Stimulated activated CD4-positive, alpha-beta T cell treated with anti-CD3 and anti-CD28 coated beads, Interleukin-2, amount 100 ng/mL, for 4 hours (primary cell): ENCODE data around the gene ZFP36L1.
A peak's percentile ranks its signal among the peaks of the same experiment; 100 is the strongest.
"Not testable (repeated sequence)": the region's sequence is repeated elsewhere in the genome, so short reads cannot be mapped to it uniquely, and the experiment has no call there.

Experiments used
- DNase-seq: peaks from one replicate; pipeline ENCODE4 v3.0.0-alpha.2; 2020; ENCODE audit warnings: low read depth

ZFP36L1 gene

DNA sequence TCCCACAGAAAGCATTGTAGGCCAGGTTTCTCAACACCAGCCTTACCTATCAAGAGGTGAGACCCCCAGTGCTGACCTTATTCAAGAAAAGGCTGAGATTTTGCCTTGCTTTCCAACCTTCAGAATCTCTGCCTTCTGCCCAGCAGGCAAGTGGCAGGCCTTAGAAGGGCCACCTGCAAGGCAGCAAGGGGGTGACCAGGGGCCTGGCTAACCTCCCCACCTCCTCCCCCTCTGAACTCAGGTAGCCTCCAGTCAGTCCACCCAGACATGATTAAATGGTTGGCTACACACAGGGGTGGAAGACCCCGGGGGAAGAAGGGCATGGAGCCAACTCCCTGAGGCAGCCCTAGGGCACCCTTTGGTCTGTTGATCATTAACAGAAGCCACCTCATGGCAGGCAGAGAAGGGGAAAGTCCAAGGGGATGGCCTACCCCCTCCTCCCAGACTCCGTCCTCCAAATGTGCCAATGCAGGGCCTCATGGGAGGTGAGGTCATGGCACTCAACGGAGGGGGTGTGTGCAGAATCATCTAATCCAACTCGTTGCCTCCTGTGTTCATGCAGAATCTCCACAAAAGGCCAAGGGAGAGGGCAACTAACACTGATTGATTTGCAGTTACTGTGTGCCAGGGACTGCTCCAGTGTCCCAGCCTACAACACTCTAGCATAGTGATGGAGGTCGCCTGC, 8.5 kb downstream of the ZFP36L1 start:
- DNase-seq: no peak

DNA sequence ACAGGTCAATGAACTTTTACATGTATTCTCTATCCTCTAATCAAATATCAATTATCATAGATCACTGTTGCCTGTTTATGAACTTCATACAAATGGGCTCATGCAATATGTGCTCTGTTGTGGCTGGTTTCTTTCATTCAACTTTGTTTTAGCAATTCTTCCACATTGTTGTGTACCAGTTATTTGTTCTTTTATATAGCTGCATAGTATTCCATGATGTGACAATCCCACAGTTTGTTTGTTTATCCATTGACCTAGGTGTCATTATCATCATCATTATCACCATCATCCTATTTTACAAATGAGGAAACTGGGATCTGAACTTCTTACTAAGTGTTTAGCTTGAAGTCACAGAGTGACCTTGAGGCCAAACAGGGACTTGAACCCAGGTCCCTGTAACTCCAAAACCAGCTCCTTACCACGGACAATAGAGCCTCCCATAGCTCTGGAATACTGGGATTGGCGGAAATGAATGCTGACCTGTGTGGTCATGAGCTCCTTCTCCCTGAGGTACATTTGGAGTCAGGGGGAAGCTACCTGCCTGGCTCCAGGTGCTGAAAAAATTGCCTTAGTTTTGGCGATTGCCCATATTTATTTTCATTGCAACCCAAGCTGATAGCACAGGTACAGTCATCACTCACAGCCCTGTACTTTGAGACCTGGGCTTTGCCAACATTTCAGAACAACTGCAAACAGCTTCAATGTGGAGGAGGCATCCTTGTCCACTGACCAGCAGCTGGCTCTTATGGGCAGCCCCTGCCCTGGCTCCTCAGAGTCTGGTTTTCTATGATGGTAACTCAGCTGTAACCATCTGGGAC, 9.2 kb downstream of the ZFP36L1 start:
- no peak for DNase-seq

DNA sequence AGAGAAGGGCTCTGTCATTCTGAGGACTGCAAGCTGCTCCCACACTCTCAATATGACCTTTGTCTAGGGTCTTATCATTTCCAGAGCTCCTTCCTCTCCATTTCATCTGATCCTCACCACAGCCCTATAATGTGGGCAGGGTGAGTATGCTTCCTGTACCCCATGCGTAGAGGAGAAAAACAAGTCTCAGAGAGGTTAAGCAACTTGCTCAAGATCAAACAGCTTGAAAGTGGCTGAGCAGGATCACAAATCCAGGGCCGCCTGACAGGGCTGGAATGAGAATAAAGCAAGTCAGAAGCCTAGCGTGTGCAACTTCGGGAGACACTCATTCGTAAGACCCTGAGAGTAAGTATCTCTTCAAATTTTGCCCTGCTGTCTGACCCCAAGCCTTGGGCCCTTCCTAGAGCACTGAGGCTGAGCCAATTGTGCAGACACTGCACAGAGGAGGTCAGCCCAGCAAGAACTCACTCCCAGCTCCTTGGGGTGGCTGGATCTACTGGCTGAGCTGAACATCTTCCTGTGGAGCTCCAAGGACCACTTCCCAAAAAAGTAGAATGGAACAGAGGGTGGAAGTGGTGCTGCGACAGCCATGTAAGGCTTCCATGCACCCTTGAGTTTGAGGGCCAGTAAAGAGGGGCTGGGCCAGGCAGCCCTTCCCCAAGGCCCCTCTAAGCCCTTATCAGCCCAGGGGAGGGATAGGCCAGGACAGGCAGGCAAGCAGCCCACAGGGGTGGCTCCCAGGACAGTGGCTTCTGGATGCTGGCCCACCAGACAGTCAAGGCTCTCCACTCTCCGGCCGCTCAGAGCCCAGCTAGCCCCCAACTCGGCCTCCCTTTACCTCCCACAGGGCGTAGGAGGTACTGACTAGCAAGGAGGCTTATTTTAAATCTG, 10.5 kb downstream of the ZFP36L1 start:
- DNase-seq: peak; percentile 46

DNA sequence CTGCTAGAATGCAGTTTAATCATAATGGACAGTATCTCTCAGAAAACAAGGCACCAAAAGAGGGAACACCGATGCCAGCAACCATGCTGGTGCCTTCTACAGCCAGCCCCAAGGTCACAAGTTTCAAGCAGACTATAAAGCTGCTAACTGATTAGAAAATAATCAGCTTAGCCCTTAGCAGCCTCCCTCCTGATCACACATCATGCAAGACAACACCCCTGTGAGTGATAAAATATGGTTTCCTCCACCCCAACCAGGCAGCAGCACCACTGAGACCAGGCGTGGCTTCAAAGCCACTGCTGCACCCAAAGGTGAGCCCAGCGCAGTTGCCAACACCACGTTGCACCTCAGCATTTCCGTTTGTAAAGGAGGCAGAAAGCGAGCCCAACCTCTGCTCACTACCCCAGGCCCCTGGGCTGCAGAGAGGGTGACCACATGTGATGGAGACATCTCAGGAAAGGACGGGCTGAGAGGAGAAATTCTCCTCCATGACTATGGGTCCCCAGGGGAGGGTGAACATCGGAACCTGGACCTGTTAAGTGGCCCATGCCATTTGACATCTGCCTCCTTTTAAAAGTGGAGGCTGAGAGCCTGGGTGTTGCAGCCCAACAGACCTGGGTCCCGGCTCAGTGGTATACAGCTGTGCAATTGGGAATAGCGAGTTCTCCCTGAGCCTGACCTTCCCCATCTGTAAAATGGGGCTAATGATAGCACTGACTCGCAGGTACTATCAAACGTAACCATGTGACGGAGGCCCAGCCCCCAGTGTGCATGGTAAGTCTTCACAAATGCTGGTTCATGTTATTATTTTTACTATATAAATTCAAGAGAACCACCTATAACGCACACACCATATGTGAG, 11.5 kb downstream of the ZFP36L1 start:
- no peak for DNase-seq

DNA sequence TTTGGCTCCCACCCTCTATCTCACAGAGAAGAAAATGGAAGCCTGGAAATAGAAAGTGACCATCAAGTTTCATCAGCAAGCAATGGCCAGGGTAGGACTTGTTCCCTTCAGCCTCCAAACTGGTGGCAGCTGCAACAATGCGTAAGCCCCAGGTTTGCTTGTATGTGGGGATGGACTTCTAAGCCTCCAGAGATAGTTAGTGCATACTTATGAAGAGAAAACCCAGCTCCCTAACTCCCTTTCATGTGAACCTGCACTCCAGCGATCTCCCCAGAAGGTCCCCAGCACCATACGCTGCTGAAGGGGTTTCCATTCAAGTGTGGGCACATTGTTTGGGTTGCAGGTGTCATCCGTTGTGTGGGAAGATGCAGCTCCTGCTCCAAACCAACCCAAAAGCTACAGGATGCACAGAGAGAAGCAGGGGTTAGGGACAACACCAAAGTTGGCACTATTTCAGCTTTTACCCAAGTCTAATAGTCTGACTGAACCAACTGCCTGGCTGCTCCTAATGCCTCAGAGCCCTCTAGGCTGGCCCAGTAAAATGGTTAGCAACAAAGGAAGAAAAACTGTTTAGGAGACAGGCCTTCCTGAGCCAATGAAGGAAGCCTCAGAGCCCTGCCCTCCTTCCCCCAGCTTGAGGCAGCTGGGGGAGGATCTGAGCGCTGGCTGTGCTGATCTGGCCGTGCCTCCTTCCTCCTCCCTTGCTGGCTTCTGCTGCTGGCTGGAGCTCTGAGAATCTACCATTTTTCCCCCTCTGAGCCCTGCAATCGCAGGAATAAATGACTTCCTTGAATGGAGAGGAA, 12.3 kb downstream of the ZFP36L1 start:
- DNase-seq: no peak

DNA sequence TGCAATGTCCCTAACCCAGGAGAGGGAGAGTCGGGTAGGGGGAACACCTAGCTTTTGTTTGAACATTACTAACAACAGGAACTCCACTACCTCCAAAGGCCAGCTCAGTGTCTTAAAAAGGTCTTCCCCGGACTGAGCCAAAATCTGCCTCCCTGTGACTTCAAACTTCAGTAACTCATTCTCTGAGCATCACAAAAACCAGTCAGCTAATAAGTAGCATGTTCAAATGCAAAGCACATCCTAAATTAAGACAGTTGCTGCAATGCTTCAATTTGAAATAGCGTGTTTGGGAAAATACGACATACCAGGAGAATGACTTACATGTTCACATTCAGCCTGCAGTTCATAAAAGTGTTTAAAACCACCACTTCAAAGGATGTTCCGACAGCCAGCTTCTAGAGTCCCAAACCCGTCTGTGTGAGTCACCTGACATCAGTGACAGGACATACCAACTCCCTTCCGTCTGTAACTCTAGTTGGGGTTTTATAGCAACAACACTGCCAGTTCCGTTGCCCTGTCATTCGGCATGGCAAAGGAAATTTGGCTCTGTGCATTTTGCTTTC, 13.0 kb downstream of the ZFP36L1 start:
- DNase-seq: peak; percentile 55

DNA sequence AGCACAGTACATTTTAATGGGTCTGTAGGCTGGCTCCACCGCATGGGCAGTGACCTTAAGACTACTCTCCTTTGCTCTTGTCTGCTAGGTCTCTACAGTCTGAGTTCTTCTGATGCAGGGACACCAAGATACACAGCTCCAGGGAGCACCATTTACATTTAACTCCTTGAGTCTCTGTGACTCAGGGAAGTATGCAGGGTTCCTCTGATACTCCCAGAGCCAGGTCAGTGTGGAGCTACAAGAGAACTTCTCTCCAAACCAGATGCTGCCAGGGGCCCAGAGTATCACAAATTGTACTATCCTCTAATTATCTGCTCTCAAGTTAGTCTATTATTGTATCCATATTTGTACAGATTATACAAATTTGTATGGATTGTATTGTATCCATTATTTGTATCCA, 15.2 kb downstream of the ZFP36L1 start:
- DNase-seq: no peak

DNA sequence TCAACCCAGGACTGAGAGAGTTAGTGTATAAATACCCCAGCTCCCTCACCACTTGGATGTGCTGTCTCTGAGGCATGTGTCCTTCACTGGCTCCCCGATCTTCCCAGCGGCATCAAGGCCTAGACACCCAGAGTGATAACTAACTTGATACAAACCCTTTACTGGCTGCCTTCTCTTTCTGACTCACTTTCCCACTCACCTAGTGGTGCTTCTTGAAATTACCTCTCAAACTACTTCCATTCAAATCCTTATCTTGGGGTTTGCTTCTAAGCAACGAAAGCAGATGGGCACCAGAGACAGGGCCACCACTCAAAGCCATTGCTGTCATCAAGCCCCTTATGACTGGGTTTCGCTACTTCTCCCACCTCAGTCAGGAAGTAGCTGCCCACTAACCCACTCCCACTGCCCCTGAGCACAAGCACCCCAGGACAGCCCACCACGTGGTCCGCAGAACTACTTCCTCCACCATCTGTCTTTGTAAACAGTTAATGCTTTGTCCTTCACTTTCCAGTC, 17.2 kb downstream of the ZFP36L1 start:
- DNase-seq: no peak

DNA sequence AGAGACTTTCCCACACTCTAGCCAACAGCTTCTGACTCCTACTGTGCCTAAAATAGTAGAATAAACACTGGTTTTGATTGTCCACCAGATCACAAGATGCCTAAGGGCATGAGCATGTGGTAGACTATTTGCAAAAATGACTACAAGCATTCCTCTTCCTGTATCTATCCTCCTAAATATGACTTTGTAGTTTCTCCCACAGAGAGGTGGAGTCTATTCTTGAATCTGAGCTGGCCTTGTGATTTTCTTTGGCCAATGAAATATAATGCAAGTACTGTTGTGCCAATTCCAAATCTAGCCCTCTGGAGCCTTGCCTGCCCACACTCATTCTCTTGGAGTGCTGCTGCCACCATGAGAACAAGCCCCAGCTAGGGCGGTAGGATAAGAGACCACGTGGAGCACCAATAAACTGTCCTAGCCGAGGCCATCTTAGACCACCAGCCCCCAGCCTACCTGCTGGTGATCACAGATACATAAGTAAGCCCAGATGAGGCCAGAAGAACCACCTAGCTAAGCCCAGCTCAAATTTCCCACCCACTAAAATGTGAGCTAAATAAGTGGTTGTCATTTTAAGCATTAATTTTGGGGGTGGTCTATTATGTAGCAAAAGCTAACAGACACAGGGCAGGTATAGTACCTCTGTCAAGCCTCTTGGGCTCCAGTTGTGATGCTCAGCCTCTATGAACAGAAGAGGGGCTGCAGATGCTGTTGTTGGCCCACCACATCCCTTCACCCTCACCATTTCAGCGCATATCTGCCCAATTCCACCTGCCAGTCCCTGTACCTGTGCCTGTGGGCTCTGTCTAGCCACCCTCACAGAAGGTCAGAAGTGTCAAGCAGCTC, 17.9 kb downstream of the ZFP36L1 start:
- no peak for DNase-seq

DNA sequence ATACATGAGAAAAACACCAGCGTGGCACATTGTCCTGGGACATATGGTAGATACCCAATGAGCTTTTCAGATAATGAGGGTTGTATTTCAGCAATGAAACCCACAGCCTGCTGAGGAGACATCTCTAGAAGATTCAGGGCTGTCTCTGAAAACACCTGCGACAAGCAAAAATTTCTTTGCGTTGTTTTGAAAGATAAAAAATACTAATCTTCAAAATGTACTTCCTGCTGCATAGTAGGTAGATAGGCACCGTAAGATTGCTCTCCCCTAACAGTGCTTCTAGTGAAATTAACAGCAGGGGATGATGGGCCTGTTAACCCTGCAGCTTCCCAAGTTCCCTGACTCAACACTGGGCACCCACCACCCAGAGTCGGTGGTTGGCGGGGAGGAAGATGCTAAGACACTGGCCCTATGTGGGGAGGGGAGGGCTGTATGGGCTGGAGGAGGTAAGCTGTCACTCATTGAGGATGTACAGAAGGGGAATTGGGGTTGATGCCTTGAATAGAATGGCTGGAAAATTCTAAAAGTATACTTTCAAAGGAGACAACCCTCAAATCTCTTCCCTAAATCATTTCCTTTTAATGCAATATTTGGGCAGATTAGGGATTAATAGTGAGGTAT, 20.0 kb downstream of the ZFP36L1 start:
- DNase-seq: no peak

DNA sequence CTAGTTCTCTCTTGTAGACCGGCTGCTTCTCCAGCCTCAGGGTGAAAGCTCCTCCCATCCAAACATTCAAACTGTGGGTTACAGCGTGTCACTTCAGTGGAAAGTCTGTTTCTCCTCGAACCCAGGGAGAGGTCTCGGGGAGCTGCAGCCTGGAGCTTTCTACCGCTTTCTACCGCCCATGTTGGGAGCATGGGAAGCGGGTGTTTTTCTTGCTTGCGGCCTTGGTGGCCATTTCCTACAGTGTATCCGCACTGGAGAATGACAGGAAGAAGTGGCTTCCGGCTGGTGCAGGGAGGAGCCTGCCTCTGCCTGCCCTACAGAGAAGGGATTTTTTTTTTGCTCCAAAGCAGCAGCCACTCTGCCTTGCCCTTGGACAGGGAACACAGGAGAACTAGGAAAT, 21.2 kb downstream of the ZFP36L1 start:
- DNase-seq: no peak

DNA sequence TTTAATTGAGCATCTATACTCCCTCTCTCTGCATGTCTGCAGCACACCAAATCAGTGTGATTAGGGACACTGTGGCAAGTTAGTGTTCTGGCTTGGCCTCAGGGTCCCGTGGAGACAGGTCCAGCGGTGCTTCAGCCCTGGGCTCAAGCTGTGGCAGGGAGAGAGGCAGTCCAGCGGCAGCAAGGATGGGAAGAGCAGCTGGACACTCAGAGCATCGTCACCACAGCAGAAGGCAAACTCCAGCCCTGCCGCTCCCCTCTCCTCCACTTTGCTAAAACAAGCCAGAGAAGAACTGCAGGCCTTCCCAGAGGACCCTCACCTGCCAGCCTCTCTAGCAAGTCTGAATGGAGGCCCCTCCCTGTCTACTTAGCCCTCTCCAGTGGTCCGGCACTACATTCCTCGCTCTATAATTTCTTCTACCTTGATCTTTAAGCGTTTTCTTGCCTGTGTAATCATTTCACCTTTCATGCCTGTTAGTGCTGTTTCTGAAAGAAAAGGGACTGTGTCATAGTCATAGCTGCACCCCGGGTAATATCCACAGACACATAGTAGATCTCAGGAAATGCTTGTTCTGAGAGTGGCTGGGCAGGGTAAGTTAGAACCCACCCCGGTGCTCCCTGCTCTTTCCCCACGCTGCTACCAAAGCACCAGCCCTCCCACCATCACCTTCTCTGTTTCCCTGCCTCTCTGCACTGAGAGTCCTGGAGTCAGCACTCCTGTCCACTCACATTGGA, 22.1 kb downstream of the ZFP36L1 start:
- no peak for DNase-seq

DNA sequence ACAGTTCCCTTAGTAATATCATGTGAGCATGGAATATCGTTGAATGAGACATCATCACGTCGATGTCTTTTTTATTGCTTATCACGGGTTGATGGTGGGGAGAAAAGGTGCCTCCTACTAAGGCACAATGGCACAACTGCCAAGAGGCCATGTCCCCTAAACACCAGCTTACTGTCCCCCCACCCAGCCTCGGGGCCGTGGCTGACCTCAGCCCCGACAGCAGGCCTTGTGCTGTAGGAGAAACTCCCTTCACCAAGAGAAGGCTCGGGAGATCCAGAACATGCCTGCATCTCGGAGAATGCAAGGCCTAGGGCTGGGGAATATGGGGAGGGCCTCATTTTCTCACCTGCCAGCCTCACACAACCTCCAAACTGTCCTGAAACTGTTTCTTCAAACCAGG, 22.8 kb downstream of the ZFP36L1 start:
- no peak for DNase-seq

DNA sequence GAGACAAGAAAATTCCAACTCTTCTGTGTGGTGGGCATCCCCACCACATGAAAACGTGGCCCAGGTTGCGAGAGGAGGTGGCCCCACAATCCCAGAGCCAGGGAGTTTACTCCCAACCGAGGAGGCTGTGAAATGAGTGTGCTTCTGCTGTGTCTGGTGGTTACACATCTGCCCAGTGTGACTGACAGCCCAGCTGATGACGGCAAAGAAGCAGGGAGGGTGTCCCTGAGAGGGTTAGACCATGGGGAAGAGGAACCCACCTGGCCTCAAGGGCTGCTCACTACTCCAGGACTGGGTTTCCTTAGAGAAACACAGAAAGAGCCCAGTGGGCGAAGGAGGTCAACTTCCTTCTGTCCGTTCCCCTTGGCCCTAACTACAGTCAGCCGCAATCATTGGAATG, 24.6 kb downstream of the ZFP36L1 start:
- no peak for DNase-seq

DNA sequence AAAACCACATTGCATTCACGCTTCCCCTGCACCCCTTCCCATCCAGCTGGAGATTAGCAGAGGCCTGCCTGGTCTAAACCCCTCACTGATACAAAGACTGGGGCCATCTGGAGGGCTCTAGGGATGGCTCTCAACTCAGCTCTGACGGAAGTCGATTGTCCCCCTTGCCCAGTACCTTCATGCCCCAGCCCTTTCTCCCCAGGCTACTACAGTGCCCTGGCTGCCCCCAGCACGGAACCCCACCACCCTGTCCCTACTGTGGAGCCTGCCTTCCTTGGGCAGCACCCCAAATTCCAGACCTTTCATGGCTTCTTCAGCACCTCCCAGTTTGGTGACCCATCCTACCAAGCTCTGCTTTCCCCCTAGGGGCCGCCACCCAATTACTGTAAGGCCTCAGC, 25.6 kb downstream of the ZFP36L1 start:
- DNase-seq: no peak

DNA sequence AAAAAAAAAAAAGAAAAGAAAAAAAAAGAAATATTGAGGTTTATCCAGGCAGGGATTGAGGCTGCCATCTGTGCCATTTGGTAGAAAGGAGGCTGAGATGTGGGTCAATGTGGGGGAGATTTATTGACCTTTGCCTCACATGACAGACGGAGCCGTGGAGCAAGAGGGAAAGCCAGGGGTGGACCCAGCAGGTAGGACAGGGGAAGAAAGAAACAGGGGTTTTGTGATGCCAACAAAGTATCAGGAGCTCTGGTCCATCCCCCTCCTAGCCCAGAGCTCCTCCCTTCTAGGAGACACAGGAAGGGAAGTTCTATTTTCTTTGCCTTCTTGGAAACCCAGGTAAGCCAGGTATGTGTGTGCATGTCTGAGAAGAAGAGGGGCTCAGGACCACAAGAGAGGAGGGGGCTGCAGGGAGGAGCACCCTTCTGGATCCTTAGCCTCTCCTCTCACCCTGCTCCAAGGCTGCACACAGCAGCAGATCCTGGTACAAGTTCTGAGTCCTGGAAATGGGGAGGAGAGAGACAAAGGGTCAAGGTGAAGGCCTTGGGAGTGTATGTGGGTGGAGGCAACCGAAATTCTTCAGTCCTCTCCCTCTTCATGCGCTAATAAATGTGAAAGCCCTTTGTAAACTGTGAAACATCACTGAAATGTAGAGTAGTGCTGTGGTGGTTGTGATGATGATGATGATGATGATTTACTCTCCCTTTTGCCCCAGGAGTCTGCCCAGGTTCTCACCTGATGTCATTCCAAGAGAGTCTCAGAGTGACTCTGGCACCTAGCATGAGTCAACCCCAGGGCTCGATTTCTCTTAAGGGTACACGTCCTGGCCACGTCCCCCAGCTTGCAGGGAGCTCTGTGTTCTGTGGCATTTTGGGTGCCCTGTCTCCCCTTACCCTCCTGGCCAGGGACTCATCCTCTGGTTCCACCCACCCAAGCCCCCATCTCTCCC, 26.3 kb downstream of the ZFP36L1 start:
- DNase-seq: no peak

DNA sequence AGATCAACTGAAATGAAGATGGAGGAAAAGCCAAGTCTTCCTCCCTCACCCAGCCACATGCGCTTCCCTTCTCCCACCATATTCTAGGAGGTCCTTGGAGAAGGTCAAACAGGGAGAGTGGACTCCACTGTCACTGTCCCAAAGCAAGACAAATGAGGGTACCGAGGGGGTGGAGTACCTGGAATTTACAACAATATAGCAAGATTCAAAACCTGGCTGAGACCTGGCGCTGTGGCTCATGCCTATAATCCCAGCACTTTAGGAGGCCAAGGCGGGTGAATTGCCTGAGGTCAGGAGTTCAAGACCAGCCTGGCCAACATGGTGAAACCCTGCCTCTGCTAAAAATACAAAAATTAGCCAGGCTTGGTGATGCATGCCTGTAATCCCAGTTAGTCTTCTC, 29.0 kb downstream of the ZFP36L1 start:
- DNase-seq: not testable (repeated sequence)
